ENCODE results near the gene ITPK1. TPM values are rescaled to one million over a fixed set of nuclear protein-coding genes. Genes with fewer than 3 reads are reported as not detected.
"Not testable (repeated sequence)": the region's sequence is repeated elsewhere in the genome, so short reads cannot be mapped to it uniquely, and the experiment has no call there.

ITPK1 gene
- total RNA-seq, 1 donor from 2014 or later: 59.8 TPM

GRCh38 chr14:93146119-93146518 lies 30.4 kb upstream of the ITPK1 start:
- no peaks in the 10 kb centered on the region for H3K9me3 Mint-ChIP-seq
- no peak for DNase-seq (ENCODE audit: low read depth, low spot score)
- no peak overlapping the region for H3K27ac Mint-ChIP-seq (ENCODE audit: unreplicated experiment)
- no peaks in the 10 kb centered on the region for H3K27me3 Mint-ChIP-seq (ENCODE audit: low read depth)
- no peak for TF ChIP-seq CTCF (conservative IDR thresholded peaks at IDR 0.05)
- no peak overlapping the region for H3K4me3 Mint-ChIP-seq
- H3K4me1 Mint-ChIP-seq: peaks cover 13% of the 10 kb centered on the region
- no peaks in the 10 kb centered on the region for H3K36me3 Mint-ChIP-seq (ENCODE audit: low read depth)

DNA sequence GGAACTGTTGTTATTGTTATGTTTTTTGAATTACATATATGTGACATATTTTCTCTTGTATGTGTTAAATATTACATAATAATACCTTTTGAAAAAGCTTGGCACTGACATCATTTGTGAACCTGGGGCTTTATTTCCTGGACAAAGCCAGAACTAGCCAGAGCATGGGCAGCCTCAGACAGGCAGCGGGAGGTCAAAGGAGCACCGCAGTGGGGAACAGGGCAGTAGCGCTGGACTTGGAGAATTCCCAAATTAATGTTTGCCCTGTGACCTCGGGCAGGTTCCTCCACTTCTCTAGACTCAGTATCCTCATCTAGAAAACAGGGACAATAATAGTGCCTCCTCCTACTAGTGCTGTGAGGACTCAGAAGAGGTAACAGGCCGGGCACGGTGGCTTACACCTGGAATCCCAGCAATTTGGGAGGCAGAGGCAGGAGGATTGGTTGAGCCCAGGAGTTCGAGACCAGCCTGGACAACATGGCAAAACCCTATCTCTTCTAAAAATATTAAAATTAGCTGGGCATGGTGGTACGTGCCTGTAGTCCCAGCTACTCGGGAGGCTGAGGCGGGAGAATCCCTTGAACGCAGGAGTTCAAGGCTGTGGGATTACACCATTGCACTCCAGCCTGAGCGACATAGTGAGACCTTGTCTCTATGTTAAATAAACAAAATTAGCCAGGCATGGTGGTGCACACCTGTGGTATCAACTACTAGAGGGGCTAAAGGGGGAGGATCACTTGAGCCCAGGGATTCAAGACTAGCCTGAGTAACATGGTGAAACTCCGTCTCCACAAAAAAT lies 27.3 kb upstream of the ITPK1 start:
- DNase-seq (ENCODE audit: low read depth, low spot score): no peak
- Mint-ChIP-seq H3K4me3 (no peak overlapping the region), H3K9me3 (no peaks in the 10 kb centered on the region), H3K27me3 (ENCODE audit: low read depth) (no peaks in the 10 kb centered on the region), H3K27ac (ENCODE audit: unreplicated experiment) (no peak overlapping the region), H3K36me3 (ENCODE audit: low read depth) (no peaks in the 10 kb centered on the region), H3K4me1 (peaks cover 6% of the 10 kb centered on the region)
- TF ChIP-seq CTCF (conservative IDR thresholded peaks at IDR 0.05): no peak

GRCh38 chr14:93137864-93138263 lies 22.1 kb upstream of the ITPK1 start:
- DNase-seq (ENCODE audit: low read depth, low spot score): no peak
- H3K36me3 Mint-ChIP-seq (ENCODE audit: low read depth): no peaks in the 10 kb centered on the region
- no peak overlapping the region for H3K4me3 Mint-ChIP-seq
- H3K4me1 Mint-ChIP-seq: peaks cover 14% of the 10 kb centered on the region
- no peak overlapping the region for H3K27ac Mint-ChIP-seq (ENCODE audit: unreplicated experiment)
- TF ChIP-seq CTCF (conservative IDR thresholded peaks at IDR 0.05): no peak
- H3K9me3 Mint-ChIP-seq: no peaks in the 10 kb centered on the region
- H3K27me3 Mint-ChIP-seq (ENCODE audit: low read depth): no peaks in the 10 kb centered on the region

DNA sequence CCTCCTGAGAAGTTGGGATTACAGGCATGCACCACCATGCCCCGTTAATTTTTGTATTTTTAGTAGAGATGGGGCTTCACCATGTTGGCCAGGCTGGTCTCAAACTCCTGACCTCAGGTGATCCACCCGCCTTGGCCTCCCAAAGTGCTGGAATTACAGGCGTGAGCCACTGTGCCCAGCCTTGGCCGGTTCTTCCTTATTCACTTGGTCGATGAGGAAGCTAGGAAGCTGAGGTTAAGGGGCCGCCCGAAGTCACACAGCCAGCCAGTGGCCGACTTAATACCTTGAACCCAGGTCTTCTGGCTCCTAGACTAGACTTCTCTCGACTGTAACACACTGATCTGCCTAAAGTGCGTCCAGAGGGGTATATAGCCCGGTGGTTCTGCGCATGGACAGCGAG lies 20.8 kb upstream of the ITPK1 start:
- H3K4me3 Mint-ChIP-seq; H3K9me3 Mint-ChIP-seq; H3K36me3 Mint-ChIP-seq (ENCODE audit: low read depth); H3K27me3 Mint-ChIP-seq (ENCODE audit: low read depth); H3K27ac Mint-ChIP-seq (ENCODE audit: unreplicated experiment); DNase-seq (ENCODE audit: low read depth, low spot score): not testable (repeated sequence)
- H3K4me1 Mint-ChIP-seq: peaks cover 18% of the 10 kb centered on the region

- H3K36me3 Mint-ChIP-seq (ENCODE audit: low read depth): no peaks in the 10 kb centered on the region
- DNase-seq (ENCODE audit: low read depth, low spot score): no peak
- TF ChIP-seq CTCF (conservative IDR thresholded peaks at IDR 0.05): no peak
- no peak overlapping the region for H3K4me3 Mint-ChIP-seq
- peaks cover 18% of the 10 kb centered on the region for H3K4me1 Mint-ChIP-seq
- H3K27me3 Mint-ChIP-seq (ENCODE audit: low read depth): no peaks in the 10 kb centered on the region
- H3K9me3 Mint-ChIP-seq: no peaks in the 10 kb centered on the region
- no peak overlapping the region for H3K27ac Mint-ChIP-seq (ENCODE audit: unreplicated experiment)
These were observed 20.3 kb upstream of the ITPK1 start for GRCh38 chr14:93136009-93136408.

GRCh38 chr14:93135399-93135798 lies 19.7 kb upstream of the ITPK1 start:
- no peak overlapping the region for H3K27ac Mint-ChIP-seq (ENCODE audit: unreplicated experiment)
- TF ChIP-seq CTCF (conservative IDR thresholded peaks at IDR 0.05): no peak
- no peak for DNase-seq (ENCODE audit: low read depth, low spot score)
- H3K9me3 Mint-ChIP-seq: no peaks in the 10 kb centered on the region
- H3K27me3 Mint-ChIP-seq (ENCODE audit: low read depth): no peaks in the 10 kb centered on the region
- no peaks in the 10 kb centered on the region for H3K36me3 Mint-ChIP-seq (ENCODE audit: low read depth)
- peaks cover 18% of the 10 kb centered on the region for H3K4me1 Mint-ChIP-seq
- no peak overlapping the region for H3K4me3 Mint-ChIP-seq

Data from neural crest cell (in vitro differentiated cells).